NCI-H526 (cell line): ENCODE results near the gene DOK4.
A peak's percentile ranks its signal among the peaks of the same experiment; 100 is the strongest.
"Not testable (repeated sequence)": the region's sequence is repeated elsewhere in the genome, so short reads cannot be mapped to it uniquely, and the experiment has no call there.

Source experiments
- DNase-seq, 2 experiments: peaks; one replicate each; lab custom pipeline; 2025; lab: John Stamatoyannopoulos, UW

DOK4 gene

GRCh38 chr16:57501492-57501891 lies 15.2 kb upstream of the DOK4 start:
- DNase-seq: no peak

GRCh38 chr16:57500578-57501111 lies 14.4 kb upstream of the DOK4 start:
- no peak for DNase-seq

- DNase-seq: not testable (repeated sequence)
These were observed 13.6 kb upstream of the DOK4 start for GRCh38 chr16:57499941-57500340.

GRCh38 chr16:57498031-57498430 lies 11.7 kb upstream of the DOK4 start:
- DNase-seq: no peak

- DNase-seq: no peak
These were observed 10.8 kb upstream of the DOK4 start for GRCh38 chr16:57497121-57497520.

GRCh38 chr16:57493767-57494166 lies 7.5 kb upstream of the DOK4 start:
- no peak for DNase-seq

- DNase-seq: no peak
These were observed 2.9 kb upstream of the DOK4 start for GRCh38 chr16:57489229-57489628.

- DNase-seq: no peak
These were observed 853 bp upstream of the DOK4 start for GRCh38 chr16:57486858-57487834.

GRCh38 chr16:57485091-57485915 lies 990 bp downstream of the DOK4 start:
- DNase-seq: no peak

GRCh38 chr16:57484515-57485005 lies 1.7 kb downstream of the DOK4 start:
- no peak for DNase-seq

GRCh38 chr16:57483725-57484514 lies 2.4 kb downstream of the DOK4 start:
- no peak for DNase-seq

- DNase-seq: no peak
These were observed 3.3 kb downstream of the DOK4 start for GRCh38 chr16:57482845-57483545.

GRCh38 chr16:57481421-57481820 lies 4.9 kb downstream of the DOK4 start:
- no peak for DNase-seq

- DNase-seq: no peak
These were observed 5.5 kb downstream of the DOK4 start for GRCh38 chr16:57480754-57481230.

GRCh38 chr16:57479976-57480753 lies 6.1 kb downstream of the DOK4 start:
- peak in 1 of 2 experiments; percentile 9 for DNase-seq

- peak; percentile 39 to 69 for DNase-seq
These were observed 6.9 kb downstream of the DOK4 start for GRCh38 chr16:57479205-57479975.

GRCh38 chr16:57478396-57479204 lies 7.7 kb downstream of the DOK4 start:
- no peak for DNase-seq

- no peak for DNase-seq
These were observed 8.6 kb downstream of the DOK4 start for GRCh38 chr16:57477531-57478202.
